ENCODE data around the gene CDS2. TPM values are rescaled to one million over a fixed set of nuclear protein-coding genes. Genes with fewer than 3 reads are reported as not detected.

The CDS2 gene
- total RNA-seq, 1 donor from 2014 or later, result 39.8 TPM

GRCh38 chr20:5127204-5127858 is 523 bp downstream of the CDS2 start:
- intact Hi-C loops (cut with micrococcal nuclease), result loop anchor here (1.0 to 10.0 kb wide), 6 partner anchors 8 to 1333 kb away; partner anchors contain the start of genes CDC25B, MCM8, PCNA and SHLD1
- DNase-seq (ENCODE audit: low spot score), result peak; percentile 69
- Mint-ChIP-seq H3K27me3 (ENCODE audit: insufficient read depth) (no peaks in the 10 kb centered on the region), H3K4me1 (ENCODE audit: low read depth) (peaks cover 52% of the 10 kb centered on the region), H3K36me3 (ENCODE audit: low read depth) (peaks cover 9% of the 10 kb centered on the region), H3K9me3 (no peaks in the 10 kb centered on the region), H3K4me3 (peak overlapping the region; percentile 96), H3K27ac (peak overlapping the region; percentile 93)

- intact Hi-C loops (cut with micrococcal nuclease), result loop anchor here (1.0 to 10.0 kb wide), 6 partner anchors 9 to 1333 kb away; partner anchors contain the start of genes CDC25B, MCM8, PCNA and SHLD1
- H3K27me3 Mint-ChIP-seq (ENCODE audit: insufficient read depth), result no peaks in the 10 kb centered on the region
- peaks cover 9% of the 10 kb centered on the region for H3K36me3 Mint-ChIP-seq (ENCODE audit: low read depth)
- no peaks in the 10 kb centered on the region for H3K9me3 Mint-ChIP-seq
- peaks cover 45% of the 10 kb centered on the region for H3K4me1 Mint-ChIP-seq (ENCODE audit: low read depth)
- peak overlapping the region; percentile 93 for H3K27ac Mint-ChIP-seq
- peak overlapping the region; percentile 96 for H3K4me3 Mint-ChIP-seq
- no peak for DNase-seq (ENCODE audit: low spot score)
Observed at GRCh38 chr20:5127859-5128424, 1.1 kb downstream of the CDS2 start.

DNA sequence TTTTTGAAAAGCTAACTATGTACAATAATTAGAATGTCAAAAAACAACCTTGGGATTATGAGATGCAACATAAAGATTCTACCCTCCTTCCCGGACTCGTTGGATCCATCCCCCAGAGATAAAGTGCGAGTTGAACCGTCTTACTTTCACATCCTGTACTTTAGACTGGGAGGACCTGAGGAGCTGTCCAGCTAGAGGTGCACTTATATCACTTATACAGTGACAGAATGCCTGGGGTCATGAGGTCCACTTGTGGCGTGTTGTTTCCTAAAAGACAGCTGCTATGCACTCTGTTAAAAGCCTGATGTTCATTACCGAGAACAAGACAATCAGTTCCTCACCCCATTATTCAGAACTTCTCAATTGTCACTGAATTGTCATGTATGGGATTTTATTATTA is 2.1 kb downstream of the CDS2 start:
- H3K27me3 Mint-ChIP-seq (ENCODE audit: insufficient read depth), result no peaks in the 10 kb centered on the region
- peaks cover 9% of the 10 kb centered on the region for H3K36me3 Mint-ChIP-seq (ENCODE audit: low read depth)
- H3K4me3 Mint-ChIP-seq, result peak overlapping the region; percentile 96
- intact Hi-C loops (cut with micrococcal nuclease), result loop anchor here (5.0 to 10.0 kb wide), 2 partner anchors 623 to 1334 kb away; partner anchors contain the start of genes CDC25B and SHLD1
- no peaks in the 10 kb centered on the region for H3K9me3 Mint-ChIP-seq
- H3K4me1 Mint-ChIP-seq (ENCODE audit: low read depth), result peaks cover 43% of the 10 kb centered on the region
- DNase-seq (ENCODE audit: low spot score), result no peak
- H3K27ac Mint-ChIP-seq, result peak overlapping the region; percentile 2

DNA sequence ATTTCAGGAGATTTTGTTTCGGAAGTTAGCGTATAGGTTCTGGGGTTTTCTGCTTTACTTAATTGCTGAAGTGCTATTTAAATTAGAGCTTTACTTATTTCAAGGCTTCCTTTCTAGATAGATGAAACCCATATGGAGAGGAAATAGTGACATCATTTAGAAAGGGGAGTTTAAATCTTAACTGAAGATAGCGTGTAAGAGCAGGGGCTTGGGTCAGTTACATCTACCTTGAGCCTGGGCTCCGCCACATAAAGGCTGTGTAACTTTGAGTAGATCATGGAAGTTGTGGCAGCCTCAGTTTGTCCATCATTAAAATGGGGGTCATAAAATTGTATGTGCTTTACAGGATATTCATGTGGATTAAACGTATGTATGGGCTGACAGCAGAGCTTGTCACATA is 4.7 kb downstream of the CDS2 start:
- H3K27ac Mint-ChIP-seq, result no peak overlapping the region
- H3K9me3 Mint-ChIP-seq, result no peaks in the 10 kb centered on the region
- H3K27me3 Mint-ChIP-seq (ENCODE audit: insufficient read depth), result no peaks in the 10 kb centered on the region
- H3K4me3 Mint-ChIP-seq, result no peak overlapping the region
- no peak for DNase-seq (ENCODE audit: low spot score)
- intact Hi-C loops (cut with micrococcal nuclease), result no loop called here
- peaks cover 34% of the 10 kb centered on the region for H3K4me1 Mint-ChIP-seq (ENCODE audit: low read depth)
- peaks cover 6% of the 10 kb centered on the region for H3K36me3 Mint-ChIP-seq (ENCODE audit: low read depth)

- Mint-ChIP-seq H3K9me3 (no peaks in the 10 kb centered on the region), H3K27ac (no peak overlapping the region), H3K4me1 (ENCODE audit: low read depth) (peaks cover 18% of the 10 kb centered on the region), H3K27me3 (ENCODE audit: insufficient read depth) (no peaks in the 10 kb centered on the region), H3K36me3 (ENCODE audit: low read depth) (peaks cover 4% of the 10 kb centered on the region), H3K4me3 (no peak overlapping the region)
- no peak for DNase-seq (ENCODE audit: low spot score)
- intact Hi-C loops (cut with micrococcal nuclease), result no loop called here
Observed at GRCh38 chr20:5133998-5134397, 7.2 kb downstream of the CDS2 start.

DNA sequence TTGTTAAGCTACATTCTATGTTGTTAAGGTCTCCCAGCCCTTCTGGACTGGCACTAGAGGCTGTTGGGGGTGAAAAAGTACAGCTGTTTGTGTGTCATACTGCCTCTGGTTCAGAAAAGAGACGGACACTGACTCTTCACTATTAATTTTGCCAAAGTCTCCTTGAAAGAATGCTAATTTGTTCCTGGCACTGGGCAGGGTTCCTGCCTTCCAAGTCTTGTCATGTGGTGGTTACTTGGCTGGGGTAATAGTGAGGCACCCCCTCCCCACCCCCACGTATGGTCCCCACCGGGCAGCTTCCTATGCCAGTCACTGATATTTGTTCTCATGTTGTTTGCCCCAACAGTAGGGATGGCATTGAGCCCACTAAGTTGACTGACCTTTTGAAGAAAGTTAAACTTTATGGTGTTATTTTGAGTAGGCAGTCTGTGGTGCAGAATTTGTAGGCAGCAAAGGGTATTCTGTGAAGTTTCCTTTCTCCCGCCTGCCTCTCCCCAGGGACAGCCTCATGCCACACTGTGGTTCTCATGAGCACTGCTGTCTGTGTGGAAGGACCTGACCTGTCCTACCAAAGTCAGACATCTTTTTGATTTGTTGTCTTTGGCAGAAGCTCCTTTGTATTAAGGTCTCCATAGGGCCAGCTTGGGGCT is 8.7 kb downstream of the CDS2 start:
- Mint-ChIP-seq H3K27ac (no peak overlapping the region), H3K27me3 (ENCODE audit: insufficient read depth) (no peaks in the 10 kb centered on the region), H3K36me3 (ENCODE audit: low read depth) (peaks cover 6% of the 10 kb centered on the region), H3K9me3 (no peaks in the 10 kb centered on the region), H3K4me1 (ENCODE audit: low read depth) (peaks cover 17% of the 10 kb centered on the region), H3K4me3 (no peak overlapping the region)
- intact Hi-C loops (cut with micrococcal nuclease), result no loop called here
- no peak for DNase-seq (ENCODE audit: low spot score)

DNA sequence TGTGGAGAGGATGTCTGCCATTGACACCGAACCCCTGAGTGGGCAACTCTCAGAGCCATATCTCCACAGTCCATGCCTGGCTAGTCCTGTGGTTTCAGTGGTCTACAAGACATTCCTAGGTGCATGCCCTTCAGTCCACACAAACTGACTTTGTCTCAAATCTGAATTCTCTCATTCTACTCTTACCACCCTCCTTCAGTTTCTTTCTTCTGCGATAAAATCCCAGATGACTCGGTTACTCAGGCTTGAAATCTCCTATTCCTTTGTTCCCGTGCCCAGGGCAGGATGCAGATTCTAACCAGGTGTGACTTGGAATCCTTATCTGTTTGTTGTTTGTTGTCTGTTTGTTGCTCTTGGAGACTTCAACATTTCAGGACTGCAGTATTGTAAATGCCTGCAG is 9.3 kb downstream of the CDS2 start:
- Mint-ChIP-seq H3K4me3 (no peak overlapping the region), H3K27me3 (ENCODE audit: insufficient read depth) (no peaks in the 10 kb centered on the region), H3K9me3 (no peaks in the 10 kb centered on the region), H3K36me3 (ENCODE audit: low read depth) (peaks cover 6% of the 10 kb centered on the region), H3K27ac (no peak overlapping the region), H3K4me1 (ENCODE audit: low read depth) (peaks cover 20% of the 10 kb centered on the region)
- intact Hi-C loops (cut with micrococcal nuclease), result no loop called here
- no peak for DNase-seq (ENCODE audit: low spot score)

DNA sequence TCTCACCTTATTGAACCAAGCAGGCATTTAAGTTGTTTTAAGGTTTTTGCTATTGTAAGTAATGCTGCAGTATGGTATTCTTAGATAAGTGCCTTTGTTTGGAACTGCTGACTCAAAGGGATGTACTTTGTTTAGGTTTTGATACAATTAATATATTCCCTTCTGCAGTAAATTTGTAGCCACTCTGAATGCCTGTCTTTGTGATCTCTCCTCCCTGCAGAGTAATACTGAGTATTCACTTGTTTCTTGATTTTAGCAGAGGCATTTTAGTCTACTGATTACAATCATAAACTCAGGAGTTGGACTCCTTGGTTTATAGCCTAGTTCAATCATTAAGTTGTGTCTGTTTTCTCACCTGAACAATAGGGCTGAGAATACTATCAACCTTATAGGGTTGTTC is 13.4 kb downstream of the CDS2 start:
- no peak overlapping the region for H3K27ac Mint-ChIP-seq
- H3K9me3 Mint-ChIP-seq, result no peaks in the 10 kb centered on the region
- no peak overlapping the region for H3K4me3 Mint-ChIP-seq
- no peak for DNase-seq (ENCODE audit: low spot score)
- H3K27me3 Mint-ChIP-seq (ENCODE audit: insufficient read depth), result no peaks in the 10 kb centered on the region
- H3K36me3 Mint-ChIP-seq (ENCODE audit: low read depth), result peaks cover 6% of the 10 kb centered on the region
- peaks cover 33% of the 10 kb centered on the region for H3K4me1 Mint-ChIP-seq (ENCODE audit: low read depth)
- intact Hi-C loops (cut with micrococcal nuclease), result loop anchor here (5.0 kb wide), 1 partner anchor 52 kb away; no protein-coding TSS in a partner anchor

DNA sequence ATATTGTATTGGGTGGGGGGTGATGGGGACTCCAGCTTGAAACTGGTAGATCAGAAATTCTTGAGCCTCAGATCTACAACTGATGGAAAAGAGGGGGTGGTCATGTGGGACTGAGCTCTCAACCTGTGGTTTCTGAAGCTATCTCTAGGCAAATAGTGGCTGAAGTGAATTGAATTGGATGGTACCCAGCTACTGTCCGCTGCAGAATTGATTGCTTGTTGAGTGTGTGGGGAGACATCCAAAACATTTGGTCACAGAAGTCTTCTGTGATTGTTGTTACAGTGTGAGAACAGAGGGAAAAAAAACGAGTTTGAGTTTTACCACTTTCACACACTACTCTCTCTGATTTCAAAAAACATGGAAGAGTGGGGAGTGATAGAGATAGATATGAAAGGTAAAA is 14.8 kb downstream of the CDS2 start:
- Mint-ChIP-seq H3K27ac (peak overlapping the region; percentile 13), H3K4me1 (ENCODE audit: low read depth) (peaks cover 35% of the 10 kb centered on the region), H3K9me3 (no peaks in the 10 kb centered on the region), H3K4me3 (no peak overlapping the region), H3K27me3 (ENCODE audit: insufficient read depth) (no peaks in the 10 kb centered on the region), H3K36me3 (ENCODE audit: low read depth) (peaks cover 12% of the 10 kb centered on the region)
- intact Hi-C loops (cut with micrococcal nuclease), result loop anchor here (5.0 kb wide), 1 partner anchor 51 kb away; no protein-coding TSS in a partner anchor
- DNase-seq (ENCODE audit: low spot score), result no peak

DNA sequence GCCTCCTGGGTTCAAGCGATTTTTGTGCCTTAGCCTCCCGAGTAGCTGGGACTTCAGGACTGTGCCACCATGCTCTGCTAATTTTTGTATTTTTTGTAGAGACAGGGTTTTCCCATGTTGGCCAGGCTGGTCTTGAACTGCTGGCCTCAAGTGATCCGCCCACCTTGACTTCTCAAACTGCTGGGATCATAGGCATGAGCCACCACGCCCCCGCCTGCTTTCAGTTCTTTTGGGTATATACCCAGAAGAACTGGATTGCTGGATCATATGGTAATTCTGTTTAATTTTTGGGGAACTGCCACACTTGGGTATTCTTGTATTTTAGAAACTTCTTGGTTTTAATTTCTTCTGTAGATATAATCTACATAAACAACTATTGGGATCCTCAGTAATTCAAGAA is 17.0 kb downstream of the CDS2 start:
- no peak overlapping the region for H3K4me3 Mint-ChIP-seq
- no peak overlapping the region for H3K27ac Mint-ChIP-seq
- DNase-seq (ENCODE audit: low spot score), result no peak
- H3K36me3 Mint-ChIP-seq (ENCODE audit: low read depth), result peaks cover 12% of the 10 kb centered on the region
- no peaks in the 10 kb centered on the region for H3K9me3 Mint-ChIP-seq
- H3K27me3 Mint-ChIP-seq (ENCODE audit: insufficient read depth), result no peaks in the 10 kb centered on the region
- intact Hi-C loops (cut with micrococcal nuclease), result loop anchor here (5.0 kb wide), 1 partner anchor 48 kb away; no protein-coding TSS in a partner anchor
- peaks cover 49% of the 10 kb centered on the region for H3K4me1 Mint-ChIP-seq (ENCODE audit: low read depth)

GRCh38 chr20:5145365-5146098 is 18.7 kb downstream of the CDS2 start:
- H3K9me3 Mint-ChIP-seq, result no peaks in the 10 kb centered on the region
- intact Hi-C loops (cut with micrococcal nuclease), result no loop called here
- peaks cover 49% of the 10 kb centered on the region for H3K4me1 Mint-ChIP-seq (ENCODE audit: low read depth)
- peak overlapping the region; percentile 9 for H3K27ac Mint-ChIP-seq
- DNase-seq (ENCODE audit: low spot score), result no peak
- no peaks in the 10 kb centered on the region for H3K27me3 Mint-ChIP-seq (ENCODE audit: insufficient read depth)
- H3K36me3 Mint-ChIP-seq (ENCODE audit: low read depth), result peaks cover 10% of the 10 kb centered on the region
- no peak overlapping the region for H3K4me3 Mint-ChIP-seq

DNA sequence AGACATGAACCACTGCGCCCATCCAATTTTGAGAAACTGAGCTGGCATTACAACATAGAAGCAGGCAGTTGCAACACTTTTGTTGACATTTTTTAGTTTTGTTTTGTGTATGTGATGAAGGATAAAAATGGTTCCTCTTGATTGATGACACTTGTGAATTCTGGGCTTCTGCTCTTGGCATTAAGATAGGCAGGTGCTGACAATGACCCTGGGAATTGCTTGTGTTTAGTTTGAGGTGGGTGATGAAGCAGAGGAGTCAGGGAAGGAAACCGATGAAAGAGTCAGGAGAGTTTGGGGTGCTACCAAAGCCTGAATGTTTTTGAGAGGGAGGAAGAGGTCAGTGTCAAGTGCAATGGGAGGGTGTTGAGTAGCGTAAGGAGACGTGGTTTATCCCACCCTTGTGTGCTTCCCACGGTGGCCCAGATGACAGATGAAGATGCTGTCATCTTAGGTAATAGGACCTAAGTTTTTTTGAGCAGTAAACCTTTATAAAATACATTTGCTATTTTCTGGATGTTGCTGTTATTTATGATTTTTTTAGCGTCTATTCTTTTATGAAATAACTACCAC is 19.4 kb downstream of the CDS2 start:
- Mint-ChIP-seq H3K27ac (no peak overlapping the region), H3K27me3 (ENCODE audit: insufficient read depth) (no peaks in the 10 kb centered on the region), H3K36me3 (ENCODE audit: low read depth) (peaks cover 10% of the 10 kb centered on the region), H3K4me3 (no peak overlapping the region), H3K4me1 (ENCODE audit: low read depth) (peaks cover 44% of the 10 kb centered on the region), H3K9me3 (no peaks in the 10 kb centered on the region)
- no peak for DNase-seq (ENCODE audit: low spot score)
- intact Hi-C loops (cut with micrococcal nuclease), result no loop called here
